ENCODE measurements around the gene TANC1.

TANC1 gene

GRCh38 chr2:159232456-159233170 lies 264.2 kb downstream of the TANC1 start:
- no peak for DNase-seq

- no peak for DNase-seq
Measured at GRCh38 chr2:159234868-159235267, 266.4 kb downstream of the TANC1 start.

- DNase-seq, result no peak
Measured at GRCh38 chr2:159243529-159243928, 275.1 kb downstream of the TANC1 start.

GRCh38 chr2:159246325-159246988 lies 278.0 kb downstream of the TANC1 start:
- no peak for DNase-seq

GRCh38 chr2:159249990-159250715 lies 281.7 kb downstream of the TANC1 start:
- DNase-seq, result no peak

- no peak for DNase-seq
Measured at GRCh38 chr2:159251296-159252173, 283.1 kb downstream of the TANC1 start.

GRCh38 chr2:159252905-159253304 lies 284.5 kb downstream of the TANC1 start:
- no peak for DNase-seq

- DNase-seq, result no peak
Measured at GRCh38 chr2:159256159-159256558, 287.7 kb downstream of the TANC1 start.

- no peak for DNase-seq
Measured at GRCh38 chr2:159262226-159262625, 293.8 kb downstream of the TANC1 start.

- DNase-seq, result no peak
Measured at GRCh38 chr2:159262904-159263303, 294.5 kb downstream of the TANC1 start.

GRCh38 chr2:159265171-159265576 lies 296.7 kb downstream of the TANC1 start:
- no peak for DNase-seq

- no peak for DNase-seq
Measured at GRCh38 chr2:159266554-159266953, 298.1 kb downstream of the TANC1 start.

- no peak for DNase-seq
Measured at GRCh38 chr2:159267921-159268320, 299.5 kb downstream of the TANC1 start.

GRCh38 chr2:159270744-159271379 lies 302.4 kb downstream of the TANC1 start:
- DNase-seq, result no peak

- no peak for DNase-seq
Measured at GRCh38 chr2:159272156-159272555, 303.7 kb downstream of the TANC1 start.

GRCh38 chr2:159275111-159275510 lies 306.7 kb downstream of the TANC1 start:
- no peak for DNase-seq

- DNase-seq, result no peak
Measured at GRCh38 chr2:159279700-159280099, 311.3 kb downstream of the TANC1 start.

GRCh38 chr2:159281002-159281401 lies 312.6 kb downstream of the TANC1 start:
- DNase-seq, result no peak
